Transverse colon (tissue), 3 donors: ENCODE measurements around the gene FGF1.

ENCODE experiments used
- POLR2A ChIP-seq: fragments of 450-650 bp; IDR thresholded peaks from one replicate; pipeline ENCODE4 v1.6.1; 2016; ENCODE audit warnings: antibody characterized with exemption, mild to moderate bottlenecking, moderate library complexity
- TF ChIP-seq, protein P1 (sequence below), 5 experiments: fragments of 200-600 bp in 3 of 5; fragments of 450-650 bp in 2 of 5; sonication (generic) in 3 of 5; IDR thresholded peaks; 1 replicate in 2 of 5; 2 replicates in 3 of 5; pipeline ENCODE4 v1.5.1; 2016 to 2017; ENCODE audit warnings: antibody characterized with exemption in 5 of 5, inconsistent platforms in 3 of 5, mild to moderate bottlenecking in 2 of 5, moderate library complexity in 1 of 5

DNA sequence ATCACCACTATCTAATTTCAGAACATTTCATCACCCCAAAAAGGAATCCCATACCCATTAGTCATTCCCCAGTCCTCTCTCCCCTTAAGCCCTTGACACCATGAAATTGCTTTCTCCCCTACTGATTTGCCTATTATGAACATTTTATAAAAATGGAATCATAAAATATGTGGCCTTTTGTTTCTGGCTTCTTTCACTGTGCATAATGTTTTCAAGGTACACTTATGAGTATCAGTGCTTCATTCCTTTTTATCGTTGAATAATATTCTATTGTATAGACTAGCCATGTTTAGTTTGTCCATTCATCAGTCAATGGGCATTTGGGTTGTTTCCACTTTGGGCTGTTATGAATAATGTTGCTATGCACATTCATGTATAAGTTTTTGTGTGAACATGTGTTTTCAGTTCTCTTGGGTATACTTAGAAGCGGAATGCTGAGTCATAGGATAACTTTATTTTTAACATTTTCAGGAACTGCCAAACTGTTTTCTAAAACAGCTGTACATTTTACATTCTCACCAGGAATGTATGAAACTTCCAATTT is 40.4 kb upstream of the FGF1 start:
- TF ChIP-seq, protein P1, sequence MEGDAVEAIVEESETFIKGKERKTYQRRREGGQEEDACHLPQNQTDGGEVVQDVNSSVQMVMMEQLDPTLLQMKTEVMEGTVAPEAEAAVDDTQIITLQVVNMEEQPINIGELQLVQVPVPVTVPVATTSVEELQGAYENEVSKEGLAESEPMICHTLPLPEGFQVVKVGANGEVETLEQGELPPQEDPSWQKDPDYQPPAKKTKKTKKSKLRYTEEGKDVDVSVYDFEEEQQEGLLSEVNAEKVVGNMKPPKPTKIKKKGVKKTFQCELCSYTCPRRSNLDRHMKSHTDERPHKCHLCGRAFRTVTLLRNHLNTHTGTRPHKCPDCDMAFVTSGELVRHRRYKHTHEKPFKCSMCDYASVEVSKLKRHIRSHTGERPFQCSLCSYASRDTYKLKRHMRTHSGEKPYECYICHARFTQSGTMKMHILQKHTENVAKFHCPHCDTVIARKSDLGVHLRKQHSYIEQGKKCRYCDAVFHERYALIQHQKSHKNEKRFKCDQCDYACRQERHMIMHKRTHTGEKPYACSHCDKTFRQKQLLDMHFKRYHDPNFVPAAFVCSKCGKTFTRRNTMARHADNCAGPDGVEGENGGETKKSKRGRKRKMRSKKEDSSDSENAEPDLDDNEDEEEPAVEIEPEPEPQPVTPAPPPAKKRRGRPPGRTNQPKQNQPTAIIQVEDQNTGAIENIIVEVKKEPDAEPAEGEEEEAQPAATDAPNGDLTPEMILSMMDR (IDR thresholded peaks at IDR 0.05), result no peak
- TF ChIP-seq POLR2A, result no peak
